ENCODE data around the gene MACROD2. TPM values are rescaled to one million over a fixed set of nuclear protein-coding genes. Genes with fewer than 3 reads are reported as not detected.

MACROD2 gene
- polyA plus RNA-seq, 1 donor from 2014 or later: 23.2 TPM

GRCh38 chr20:15561707-15562404, 1566.5 kb downstream of the MACROD2 start:
- no peaks in the 10 kb centered on the region for H3K79me2 ChIP-seq (replicated peaks; ENCODE audit: insufficient read depth, low read length)
- H3K9me2 ChIP-seq (ENCODE audit: insufficient read depth, low read length): no peaks in the 10 kb centered on the region
- H3K4me3 ChIP-seq (ENCODE audit: low read length): no peak overlapping the region
- H2AFZ ChIP-seq (ENCODE audit: low read depth, low read length): no peak overlapping the region
- no peaks in the 10 kb centered on the region for H3F3A ChIP-seq (ENCODE audit: insufficient read depth, low read length, poor library complexity, severe bottlenecking)
- H3K27me3 ChIP-seq (ENCODE audit: insufficient read depth, low read depth, low read length): no peaks in the 10 kb centered on the region
- no peak overlapping the region for H3K27ac ChIP-seq (ENCODE audit: low read length)
- no peak overlapping the region for H3K4me2 ChIP-seq (ENCODE audit: low read length)
- no peaks in the 10 kb centered on the region for H4K20me1 ChIP-seq (ENCODE audit: insufficient read depth)
- no peaks in the 10 kb centered on the region for H3K9me3 ChIP-seq (ENCODE audit: low read length)
- no peak for TF ChIP-seq RAD21 (conservative IDR thresholded peaks at IDR 0.05)
- TF ChIP-seq EZH2 (IDR thresholded peaks at IDR 0.05; ENCODE audit: borderline replicate concordance, insufficient read depth, low read length, poor library complexity, severe bottlenecking): no peak
- no peak for TF ChIP-seq TAF1 (IDR thresholded peaks at IDR 0.05; ENCODE audit: low read depth)
- no peak for TF ChIP-seq MXI1 (conservative IDR thresholded peaks at IDR 0.05; ENCODE audit: poor library complexity, severe bottlenecking)
- no peak for TF ChIP-seq SMC3 (conservative IDR thresholded peaks at IDR 0.05; ENCODE audit: poor library complexity)
- TF ChIP-seq CTCF (IDR thresholded peaks at IDR 0.05; ENCODE audit: poor library complexity, severe bottlenecking): no peak
- TF ChIP-seq REST (IDR thresholded peaks at IDR 0.05; ENCODE audit: borderline replicate concordance): no peak
- no peak for TF ChIP-seq POLR2AphosphoS5 (IDR thresholded peaks at IDR 0.05)
- TF ChIP-seq EP300 (conservative IDR thresholded peaks at IDR 0.05; ENCODE audit: poor library complexity, severe bottlenecking): no peak
- no peak overlapping the region for H3K9ac ChIP-seq (ENCODE audit: low read length)
- H3K36me3 ChIP-seq (ENCODE audit: insufficient read depth, low read length): no peaks in the 10 kb centered on the region

DNA sequence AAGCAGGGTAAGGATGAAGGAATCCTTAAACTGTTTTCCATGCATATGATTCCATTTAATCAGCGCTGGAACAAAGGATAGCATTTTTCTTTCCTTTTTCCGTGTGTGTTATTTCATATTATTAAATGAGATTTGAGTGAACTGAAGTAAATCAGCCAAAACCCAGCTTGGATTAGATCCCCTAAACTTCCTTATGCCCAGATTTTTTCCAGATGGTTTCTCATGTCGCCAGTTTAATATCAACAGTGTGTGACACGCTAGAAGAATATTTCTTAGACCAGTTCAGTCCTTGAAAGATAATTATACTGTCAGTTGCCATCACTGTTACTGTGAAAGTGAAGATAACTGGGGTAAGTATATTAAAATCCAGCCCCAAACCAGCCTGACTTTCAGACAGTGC, 1568.5 kb downstream of the MACROD2 start:
- Histone ChIP-seq H2AFZ (ENCODE audit: low read depth, low read length) (no peak overlapping the region), H4K20me1 (ENCODE audit: insufficient read depth) (no peaks in the 10 kb centered on the region), H3K4me2 (ENCODE audit: low read length) (no peak overlapping the region), H3K9me3 (ENCODE audit: low read length) (no peaks in the 10 kb centered on the region), H3K27me3 (ENCODE audit: insufficient read depth, low read depth, low read length) (no peaks in the 10 kb centered on the region), H3K79me2 (replicated peaks; ENCODE audit: insufficient read depth, low read length) (no peaks in the 10 kb centered on the region), H3K27ac (ENCODE audit: low read length) (no peak overlapping the region), H3K36me3 (ENCODE audit: insufficient read depth, low read length) (no peaks in the 10 kb centered on the region), H3K4me3 (ENCODE audit: low read length) (no peak overlapping the region), H3F3A (ENCODE audit: insufficient read depth, low read length, poor library complexity, severe bottlenecking) (no peaks in the 10 kb centered on the region), H3K9ac (ENCODE audit: low read length) (no peak overlapping the region), H3K9me2 (ENCODE audit: insufficient read depth, low read length) (no peaks in the 10 kb centered on the region)
- peak; percentile 22 for TF ChIP-seq EP300 (conservative IDR thresholded peaks at IDR 0.05; ENCODE audit: poor library complexity, severe bottlenecking)
- TF ChIP-seq EZH2 (IDR thresholded peaks at IDR 0.05; ENCODE audit: borderline replicate concordance, insufficient read depth, low read length, poor library complexity, severe bottlenecking): no peak
